HG02571 (cell line): ENCODE measurements around the gene CCDC85B.
A peak's percentile ranks its signal among the peaks of the same experiment; 100 is the strongest.
"Not testable (repeated sequence)": the region's sequence is repeated elsewhere in the genome, so short reads cannot be mapped to it uniquely, and the experiment has no call there.

Experiments used
- ATAC-seq: cut with Tn5 transposase; IDR thresholded peaks from one replicate; pipeline ENCODE4 v1.9.1; 2021; ENCODE audit warnings: mild to moderate bottlenecking, moderate library complexity; ENCODE audit not compliant: unreplicated experiment

The CCDC85B gene

GRCh38 chr11:65890324-65891218, at the start of gene CCDC85B:
Gene CCDC85B (plus strand): TSS chr11:65890673. CDS start chr11:65890784, 111 bp downstream.
- ATAC-seq, result peak; percentile 52

- no peak for ATAC-seq
These were observed 48.3 kb upstream of the CCDC85B start for GRCh38 chr11:65842144-65842543.

- ATAC-seq, result no peak
These were observed 46.7 kb upstream of the CCDC85B start for GRCh38 chr11:65843811-65844210.

- no peak for ATAC-seq
These were observed 46.1 kb upstream of the CCDC85B start for GRCh38 chr11:65844231-65844872.

- no peak for ATAC-seq
These were observed 42.7 kb upstream of the CCDC85B start for GRCh38 chr11:65847746-65848145.

GRCh38 chr11:65848693-65849092, 41.8 kb upstream of the CCDC85B start:
- not testable (repeated sequence) for ATAC-seq

- no peak for ATAC-seq
These were observed 41.1 kb upstream of the CCDC85B start for GRCh38 chr11:65849366-65849765.

GRCh38 chr11:65849771-65850216, 40.7 kb upstream of the CCDC85B start:
- no peak for ATAC-seq

- ATAC-seq, result no peak
These were observed 40.0 kb upstream of the CCDC85B start for GRCh38 chr11:65850217-65851082.

GRCh38 chr11:65851083-65851579, 39.3 kb upstream of the CCDC85B start:
- no peak for ATAC-seq

GRCh38 chr11:65851811-65852507, 38.5 kb upstream of the CCDC85B start:
- ATAC-seq, result no peak

- ATAC-seq, result no peak
These were observed 37.8 kb upstream of the CCDC85B start for GRCh38 chr11:65852508-65853245.

- ATAC-seq, result no peak
These were observed 37.1 kb upstream of the CCDC85B start for GRCh38 chr11:65853246-65853979.

GRCh38 chr11:65854161-65854592, 36.3 kb upstream of the CCDC85B start:
- ATAC-seq, result no peak

- no peak for ATAC-seq
These were observed 35.3 kb upstream of the CCDC85B start for GRCh38 chr11:65854852-65855837.

- ATAC-seq, result no peak
These were observed 34.5 kb upstream of the CCDC85B start for GRCh38 chr11:65855927-65856363.

GRCh38 chr11:65856689-65857499, 33.6 kb upstream of the CCDC85B start:
- peak; percentile 26 for ATAC-seq
